Measurements from ENCODE around the gene FLRT2.

Gene FLRT2

DNA sequence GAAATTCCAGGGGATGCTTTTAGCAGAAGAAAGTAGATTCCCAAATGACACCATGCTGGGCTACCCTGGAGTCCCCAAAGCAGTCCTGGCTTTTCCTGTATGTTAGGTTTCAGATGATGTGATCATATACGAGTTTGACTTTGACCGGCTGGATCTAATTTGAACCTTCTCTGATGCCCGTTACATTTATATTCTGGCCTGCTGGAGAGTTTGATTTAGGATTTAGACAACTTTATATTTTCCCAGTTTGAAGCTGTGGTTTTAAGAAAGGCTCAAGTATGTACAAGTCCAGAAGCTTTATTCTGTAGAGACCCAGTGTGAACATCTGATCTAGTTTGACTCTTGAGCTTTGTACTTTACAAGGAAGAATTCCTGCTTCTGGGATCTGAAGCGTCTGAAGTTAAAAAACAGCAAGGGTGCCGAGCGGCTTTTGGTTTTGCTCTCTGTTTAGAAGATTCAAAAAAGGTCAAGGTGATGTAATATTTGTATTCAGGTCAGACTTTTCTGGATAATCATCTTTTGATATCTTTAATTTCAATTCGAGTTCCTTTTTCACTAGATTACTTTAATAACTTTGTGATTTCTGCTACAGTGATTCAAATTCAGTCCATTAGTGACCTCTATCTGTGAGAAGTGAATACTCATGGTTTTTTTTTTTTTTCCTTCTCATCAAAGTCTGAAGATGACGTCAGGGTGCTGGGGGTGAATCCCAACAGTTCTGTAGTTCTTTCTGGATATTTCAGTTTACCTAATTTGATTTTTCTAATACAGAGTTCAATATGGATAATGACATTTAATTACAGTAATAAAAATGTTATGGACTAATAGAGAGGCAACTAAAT is 6.3 kb downstream of the FLRT2 start:
- H3K27ac ChIP-seq = no peak overlapping the region
- TF ChIP-seq, protein P1, sequence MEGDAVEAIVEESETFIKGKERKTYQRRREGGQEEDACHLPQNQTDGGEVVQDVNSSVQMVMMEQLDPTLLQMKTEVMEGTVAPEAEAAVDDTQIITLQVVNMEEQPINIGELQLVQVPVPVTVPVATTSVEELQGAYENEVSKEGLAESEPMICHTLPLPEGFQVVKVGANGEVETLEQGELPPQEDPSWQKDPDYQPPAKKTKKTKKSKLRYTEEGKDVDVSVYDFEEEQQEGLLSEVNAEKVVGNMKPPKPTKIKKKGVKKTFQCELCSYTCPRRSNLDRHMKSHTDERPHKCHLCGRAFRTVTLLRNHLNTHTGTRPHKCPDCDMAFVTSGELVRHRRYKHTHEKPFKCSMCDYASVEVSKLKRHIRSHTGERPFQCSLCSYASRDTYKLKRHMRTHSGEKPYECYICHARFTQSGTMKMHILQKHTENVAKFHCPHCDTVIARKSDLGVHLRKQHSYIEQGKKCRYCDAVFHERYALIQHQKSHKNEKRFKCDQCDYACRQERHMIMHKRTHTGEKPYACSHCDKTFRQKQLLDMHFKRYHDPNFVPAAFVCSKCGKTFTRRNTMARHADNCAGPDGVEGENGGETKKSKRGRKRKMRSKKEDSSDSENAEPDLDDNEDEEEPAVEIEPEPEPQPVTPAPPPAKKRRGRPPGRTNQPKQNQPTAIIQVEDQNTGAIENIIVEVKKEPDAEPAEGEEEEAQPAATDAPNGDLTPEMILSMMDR (conservative IDR thresholded peaks at IDR 0.05) = peak; percentile 73

DNA sequence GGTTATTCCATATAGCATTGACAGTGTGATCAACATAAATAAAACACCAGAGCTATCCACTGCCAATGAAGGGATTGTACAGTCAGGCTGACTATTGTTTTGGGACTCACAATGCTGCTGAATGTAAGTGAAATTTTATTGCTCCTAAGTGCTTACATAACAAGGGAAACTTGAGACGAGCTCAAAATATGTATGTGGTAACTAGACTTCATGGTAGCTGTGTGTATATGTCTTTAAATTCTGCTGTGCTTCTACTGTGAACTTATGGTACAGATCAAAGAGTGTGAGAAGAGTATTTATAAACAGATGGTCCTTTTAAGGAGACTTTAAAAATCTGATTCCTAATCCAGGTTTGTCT is 6.9 kb downstream of the FLRT2 start:
- H3K27ac ChIP-seq = no peak overlapping the region
- TF ChIP-seq, protein P1 (conservative IDR thresholded peaks at IDR 0.05) = no peak

DNA sequence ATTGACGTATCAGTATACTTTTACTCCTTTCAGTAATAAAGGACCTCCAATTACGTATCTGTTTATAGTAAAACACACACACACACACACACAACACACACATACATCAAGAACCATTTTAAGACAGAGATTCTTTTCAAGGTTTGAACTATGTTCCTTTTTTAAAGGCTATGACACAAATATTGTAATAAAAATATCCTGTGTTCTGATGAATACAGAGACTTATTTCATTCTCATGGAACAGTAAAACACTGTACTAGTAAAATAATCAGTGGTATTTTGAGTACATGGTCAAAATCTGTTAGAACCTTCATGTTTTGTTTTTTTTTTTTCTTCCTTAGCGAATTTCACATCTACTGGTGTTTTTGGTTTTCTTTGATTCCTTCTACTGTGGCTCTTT is 7.6 kb downstream of the FLRT2 start:
- H3K27ac ChIP-seq = no peak overlapping the region
- TF ChIP-seq, protein P1 (conservative IDR thresholded peaks at IDR 0.05) = no peak

DNA sequence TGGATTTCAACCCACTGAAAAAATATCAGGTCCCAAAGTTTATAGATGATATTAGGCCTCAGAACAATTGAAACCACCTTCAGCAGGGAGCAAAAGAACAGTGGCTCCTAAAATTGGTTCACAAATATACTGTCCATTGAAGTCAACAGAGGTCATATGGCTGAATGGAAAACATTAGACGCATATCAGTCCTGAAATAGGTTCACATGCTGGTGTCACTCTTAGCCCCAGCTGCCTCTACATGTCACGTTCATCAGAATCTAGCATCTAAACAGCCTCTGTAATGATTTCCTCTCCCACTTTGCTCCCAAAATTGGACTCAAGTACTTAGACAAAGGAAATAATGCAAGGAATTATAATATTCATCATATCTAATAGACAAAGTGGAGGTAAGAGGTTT is 8.7 kb downstream of the FLRT2 start:
- no peak overlapping the region for H3K27ac ChIP-seq
- TF ChIP-seq, protein P1 (conservative IDR thresholded peaks at IDR 0.05) = no peak

DNA sequence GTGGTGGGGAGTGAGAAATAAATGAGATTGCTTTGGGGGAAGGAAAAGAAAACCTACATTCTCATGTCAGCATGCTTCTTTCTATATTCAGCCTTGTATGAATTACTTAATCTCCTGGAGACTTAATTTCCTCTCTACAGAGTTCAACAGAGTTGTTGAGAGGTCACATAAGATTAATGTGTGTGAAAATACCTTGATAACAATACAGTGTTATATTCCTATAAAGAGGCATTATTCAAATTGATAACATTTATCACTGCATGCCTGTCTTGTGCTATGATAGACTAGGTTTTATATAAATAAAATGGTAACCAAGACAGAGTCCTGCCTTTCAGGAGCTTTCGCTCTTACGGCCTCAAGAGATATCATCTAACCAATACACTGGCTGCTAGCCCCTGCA is 9.6 kb downstream of the FLRT2 start:
- no peak overlapping the region for H3K27ac ChIP-seq
- TF ChIP-seq, protein P1 (conservative IDR thresholded peaks at IDR 0.05) = no peak

DNA sequence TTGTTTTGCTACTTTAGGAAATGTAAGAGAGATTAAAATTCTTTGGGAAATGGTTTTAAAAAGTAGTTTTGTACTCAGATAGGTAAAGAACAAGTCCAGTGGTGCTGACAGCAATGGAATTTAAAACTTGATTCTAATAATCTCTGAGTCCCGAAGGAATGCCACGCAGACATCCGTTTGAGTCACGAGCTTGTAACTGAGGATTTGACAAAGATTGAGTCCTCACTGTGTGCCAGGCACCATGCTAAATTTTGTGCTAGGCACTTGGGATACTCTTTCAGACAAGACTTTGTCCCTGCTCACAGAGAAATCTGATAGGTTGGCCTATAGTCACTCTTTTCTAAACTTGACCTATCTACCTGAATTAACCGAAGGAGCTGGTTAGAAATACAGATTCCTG is 12.7 kb downstream of the FLRT2 start:
- TF ChIP-seq, protein P1 (conservative IDR thresholded peaks at IDR 0.05) = no peak
- no peak overlapping the region for H3K27ac ChIP-seq

DNA sequence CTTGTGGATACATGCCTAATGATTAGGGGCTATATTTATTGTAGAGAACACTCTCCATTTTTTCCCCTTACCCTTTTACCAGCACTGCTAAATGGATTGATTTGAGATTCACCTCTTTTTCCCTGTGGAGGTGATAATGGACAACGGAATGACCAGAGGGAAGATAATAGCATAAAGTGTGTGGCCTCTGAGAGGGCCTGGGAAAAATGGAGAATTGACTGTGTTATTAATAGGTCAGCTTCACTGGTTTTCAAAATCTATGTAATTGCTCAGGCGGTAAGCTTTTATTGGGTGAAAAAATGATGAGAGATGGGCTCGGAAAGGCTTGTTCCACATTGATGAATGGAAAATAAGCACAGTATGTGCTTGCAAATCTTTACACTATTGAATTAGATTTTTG is 15.8 kb downstream of the FLRT2 start:
- TF ChIP-seq, protein P1 (conservative IDR thresholded peaks at IDR 0.05) = no peak
- no peak overlapping the region for H3K27ac ChIP-seq
